ENCODE data around the gene TMEM63C. TPM values are rescaled to one million over a fixed set of nuclear protein-coding genes. Genes with fewer than 3 reads are reported as not detected.

The TMEM63C gene
- polyA plus RNA-seq, 3 donors, result 0.12 to 1.8 TPM; not detected in 1

DNA sequence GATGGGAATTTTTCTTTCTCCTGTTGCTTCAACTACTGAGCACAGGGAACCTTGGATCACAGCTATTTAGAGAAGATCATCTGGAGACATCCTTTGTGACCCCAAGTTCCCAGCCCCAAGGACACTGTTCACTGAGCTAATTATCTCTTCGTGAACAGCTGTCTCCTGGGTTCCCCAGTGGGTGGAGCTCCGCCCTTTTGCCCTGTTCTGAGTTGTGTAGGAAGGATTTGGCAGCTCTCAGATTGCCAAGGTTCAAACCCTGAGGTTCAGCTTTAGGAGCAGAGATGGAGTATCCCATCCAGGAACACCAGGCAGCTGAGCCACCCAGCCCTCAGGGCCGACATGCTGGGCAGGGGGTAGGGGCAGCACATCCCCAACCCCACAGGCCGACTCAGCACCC, 57.4 kb downstream of the TMEM63C start:
- no peak overlapping the region for H3K27ac ChIP-seq (ENCODE audit: low read depth, low read length)
- 46 to 70% (median 66%) methylated on average over 4 of the region's 4 CpGs for WGBS, 3 donors

DNA sequence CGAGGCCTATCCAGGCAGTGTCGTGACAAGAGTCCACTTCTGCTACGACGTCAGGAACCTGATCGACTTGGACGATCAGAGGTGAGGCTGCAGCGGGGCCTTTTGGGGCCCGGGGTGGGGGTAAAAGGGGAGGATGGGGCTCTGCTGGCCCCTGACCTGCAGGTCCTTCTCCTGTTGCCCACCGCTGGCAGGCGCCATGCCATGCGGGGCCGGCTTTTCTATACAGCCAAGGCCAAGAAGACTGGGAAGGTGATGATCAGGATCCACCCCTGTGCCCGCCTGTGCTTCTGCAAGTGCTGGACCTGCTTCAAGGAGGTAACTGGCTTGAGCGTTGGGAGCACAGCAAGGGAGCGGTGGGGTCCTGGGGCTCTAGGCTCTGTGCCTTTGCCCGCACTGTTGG, 57.8 kb downstream of the TMEM63C start:
- WGBS, 3 donors, result 89 to 94% (median 93%) methylated on average over 16 of the region's 16 CpGs
- H3K27ac ChIP-seq (ENCODE audit: low read depth, low read length), result no peak overlapping the region

DNA sequence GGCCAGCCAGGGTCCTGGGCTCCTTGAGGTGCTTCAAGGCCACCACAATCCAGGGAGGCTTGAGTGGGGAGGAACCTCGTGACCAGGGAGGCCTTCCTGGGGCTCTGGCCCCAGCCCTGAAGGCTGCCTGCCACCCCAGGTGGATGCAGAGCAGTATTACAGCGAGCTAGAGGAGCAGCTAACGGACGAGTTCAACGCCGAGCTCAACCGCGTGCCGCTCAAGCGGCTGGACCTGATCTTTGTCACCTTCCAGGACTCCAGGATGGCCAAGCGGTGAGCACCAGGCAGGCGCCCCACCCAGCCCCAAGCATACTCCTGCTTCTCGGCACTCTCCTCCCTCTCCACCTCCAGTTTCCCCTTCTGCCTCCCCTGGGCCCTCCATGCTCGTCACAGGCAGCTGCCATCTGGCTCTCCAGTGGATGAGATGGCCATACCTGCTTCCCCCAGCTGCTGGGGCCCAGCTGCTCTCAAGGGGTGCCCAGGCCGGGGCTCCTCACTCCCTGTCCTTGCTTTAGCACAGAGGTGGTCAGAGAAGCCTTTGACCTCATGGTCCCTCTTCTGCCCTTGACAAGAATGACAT, 58.8 kb downstream of the TMEM63C start:
- WGBS, 3 donors, result 77 to 89% (median 84%) methylated on average over 15 of the region's 15 CpGs
- no peak overlapping the region for H3K27ac ChIP-seq (ENCODE audit: low read depth, low read length)

DNA sequence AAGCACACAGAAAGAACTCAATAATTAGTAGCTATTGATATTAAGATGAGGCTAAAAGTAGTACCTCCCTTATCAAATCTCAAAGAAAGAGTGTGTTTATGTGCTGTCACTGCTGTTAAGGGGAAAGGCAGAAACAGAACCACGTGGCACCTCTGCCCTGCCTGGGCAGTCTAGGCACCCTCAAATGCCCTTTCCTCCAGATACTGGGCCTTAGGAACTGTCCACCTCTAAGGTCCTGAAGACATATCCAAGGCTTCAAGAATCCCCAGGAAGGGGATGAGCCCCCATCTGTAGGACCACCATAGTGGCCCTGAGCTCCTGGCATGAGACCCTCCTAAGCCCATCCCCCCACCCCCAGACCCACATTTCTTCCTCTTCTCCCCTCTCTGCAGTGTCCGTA, 60.4 kb downstream of the TMEM63C start:
- H3K27ac ChIP-seq (ENCODE audit: low read depth, low read length), result no peak overlapping the region
- WGBS, 3 donors, result 62 to 67% (median 64%) methylated on average over 2 of the region's 2 CpGs

DNA sequence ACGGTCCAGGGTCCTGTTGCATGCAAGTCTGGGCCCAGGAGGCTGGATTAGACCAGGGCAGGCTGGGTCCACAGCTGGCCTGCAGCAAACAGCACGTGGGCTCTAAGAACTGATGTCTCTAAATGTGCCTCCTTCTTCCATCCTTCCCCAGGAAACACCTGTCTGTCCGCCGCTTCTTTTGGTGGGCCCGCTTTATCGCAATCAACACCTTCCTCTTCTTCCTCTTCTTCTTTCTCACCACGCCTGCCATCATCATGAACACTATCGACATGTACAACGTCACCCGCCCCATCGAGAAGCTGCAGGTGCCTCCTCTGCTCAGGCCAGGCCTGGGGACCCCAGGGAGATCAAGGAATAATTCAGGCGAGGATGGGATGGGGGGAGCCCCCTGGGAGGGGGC, 61.2 kb downstream of the TMEM63C start:
- no peak overlapping the region for H3K27ac ChIP-seq (ENCODE audit: low read depth, low read length)
- 49 to 77% (median 55%) methylated on average over 12 of the region's 12 CpGs for WGBS, 3 donors

DNA sequence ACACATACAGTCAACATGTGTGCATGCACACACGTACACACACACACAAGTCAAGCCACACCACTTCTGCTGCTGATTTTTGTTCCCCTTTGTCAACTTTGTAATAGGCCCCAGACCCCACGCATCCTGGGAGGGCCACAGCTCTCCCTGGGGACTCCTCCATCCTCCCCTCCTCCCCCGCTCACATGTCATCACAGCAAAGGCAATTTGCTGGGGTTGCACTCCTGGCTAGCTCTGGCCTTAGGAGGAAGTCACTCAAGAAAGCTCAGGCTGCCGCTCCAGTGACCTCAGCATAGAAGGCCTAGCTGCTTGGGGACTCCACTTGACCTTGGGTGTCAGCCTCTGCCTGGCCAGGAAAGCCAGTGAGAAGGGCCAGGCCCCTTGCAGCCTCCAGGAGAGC, 62.3 kb downstream of the TMEM63C start:
- 65 to 94% (median 72%) methylated on average over 4 of the region's 4 CpGs for WGBS, 3 donors
- no peak overlapping the region for H3K27ac ChIP-seq (ENCODE audit: low read depth, low read length)

DNA sequence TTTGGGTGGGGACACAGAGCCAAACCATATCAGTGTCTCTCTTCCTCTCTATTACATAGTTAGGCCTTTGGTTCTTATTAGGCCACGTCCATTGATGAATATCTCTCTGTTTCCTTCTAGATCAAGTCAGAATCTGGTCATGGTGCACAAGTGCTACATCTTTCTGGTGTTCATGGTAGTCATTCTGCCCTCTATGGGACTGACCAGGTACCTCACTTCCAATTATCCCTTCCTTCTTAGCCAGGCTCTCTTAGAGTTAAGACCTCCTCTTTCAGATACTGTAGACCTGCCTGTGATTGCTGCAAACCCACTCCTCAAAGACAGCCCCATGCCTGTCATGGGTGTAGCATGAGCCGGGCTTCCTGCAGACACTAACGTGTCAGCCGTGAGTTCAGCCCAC, 64.2 kb downstream of the TMEM63C start:
- H3K27ac ChIP-seq (ENCODE audit: low read depth, low read length), result no peak overlapping the region
- 78 to 81% (median 80%) methylated on average over 4 of the region's 4 CpGs for WGBS, 3 donors

DNA sequence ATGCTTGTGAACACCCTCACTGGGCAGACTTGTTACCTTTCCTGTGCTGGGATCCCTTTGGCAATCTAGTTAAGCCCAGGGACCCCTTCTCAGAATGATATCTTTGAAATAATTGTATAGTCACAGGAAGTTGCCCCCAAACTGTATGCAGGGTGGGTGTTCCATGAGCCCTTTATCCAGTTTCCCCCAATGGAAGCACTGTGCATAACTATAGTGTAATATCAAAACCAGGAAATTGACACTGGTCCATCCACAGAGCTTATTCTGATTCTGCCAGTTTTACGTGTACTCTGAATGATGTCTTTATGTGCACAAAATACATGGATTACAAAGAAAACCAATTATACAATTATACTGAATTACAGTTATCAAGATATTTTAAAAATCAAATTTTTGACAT, 65.2 kb downstream of the TMEM63C start:
- 91 to 95% (median 93%) methylated on average over 1 of the region's 1 CpG for WGBS, 3 donors
- H3K27ac ChIP-seq (ENCODE audit: low read depth, low read length), result no peak overlapping the region

DNA sequence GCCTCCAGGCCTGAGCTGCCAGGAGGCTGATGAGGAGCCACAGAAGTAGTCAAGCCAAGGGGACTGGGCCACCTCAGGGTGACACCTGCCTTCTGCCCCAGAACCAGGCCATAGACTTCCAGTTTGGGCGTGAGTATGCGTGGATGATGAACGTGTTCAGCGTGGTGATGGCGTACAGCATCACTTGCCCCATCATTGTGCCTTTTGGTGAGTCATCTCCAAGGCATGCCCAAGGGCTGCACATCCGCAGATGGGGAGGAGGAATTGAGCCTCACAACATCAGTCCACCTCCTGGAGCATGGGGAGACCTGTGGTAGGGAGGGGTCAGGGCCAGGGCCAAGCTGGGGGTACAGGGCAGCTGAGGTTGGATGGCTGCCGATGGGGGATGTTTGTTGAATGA, 67.1 kb downstream of the TMEM63C start:
- WGBS, 3 donors, result 91 to 96% (median 91%) methylated on average over 7 of the region's 7 CpGs
- no peak overlapping the region for H3K27ac ChIP-seq (ENCODE audit: low read depth, low read length)

DNA sequence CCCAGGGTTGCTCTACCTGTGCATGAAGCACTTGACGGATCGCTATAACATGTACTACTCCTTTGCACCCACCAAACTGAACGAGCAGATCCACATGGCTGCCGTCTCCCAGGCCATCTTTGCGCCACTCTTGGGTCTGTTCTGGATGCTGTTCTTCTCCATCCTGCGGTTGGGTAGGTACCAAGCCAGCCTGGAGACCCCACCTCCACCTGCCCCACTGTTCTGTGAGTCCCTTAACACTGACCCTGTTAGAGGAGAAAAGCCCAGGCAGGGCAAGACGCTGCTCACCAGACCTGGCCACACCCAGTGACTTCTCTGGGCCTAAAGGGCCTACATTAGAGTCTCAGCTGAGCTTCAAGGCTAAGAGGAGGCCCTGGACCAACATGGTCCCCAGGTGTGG, 67.7 kb downstream of the TMEM63C start:
- no peak overlapping the region for H3K27ac ChIP-seq (ENCODE audit: low read depth, low read length)
- 89 to 91% (median 90%) methylated on average over 7 of the region's 7 CpGs for WGBS, 3 donors

DNA sequence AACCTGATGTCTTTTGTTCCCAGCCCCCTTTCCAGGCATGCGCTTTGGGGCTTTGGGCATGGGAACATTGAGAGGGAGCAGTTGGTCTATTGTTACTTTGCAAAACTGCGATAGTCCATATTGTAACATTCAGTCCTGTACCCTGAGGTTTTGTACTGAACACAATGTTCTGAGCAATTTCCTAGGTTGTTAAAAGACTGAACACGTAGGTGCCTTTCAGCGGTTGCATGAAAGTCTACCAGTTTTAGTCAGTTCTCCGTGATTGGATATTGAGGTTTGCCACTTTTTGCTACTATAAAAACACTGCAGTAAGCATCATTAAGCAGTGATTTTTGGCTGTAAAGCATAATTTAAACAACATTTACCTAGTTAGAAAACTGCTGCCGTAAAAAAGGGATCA, 69.3 kb downstream of the TMEM63C start:
- WGBS, 3 donors, result 85 to 92% (median 90%) methylated on average over 6 of the region's 6 CpGs
- H3K27ac ChIP-seq (ENCODE audit: low read depth, low read length), result no peak overlapping the region

DNA sequence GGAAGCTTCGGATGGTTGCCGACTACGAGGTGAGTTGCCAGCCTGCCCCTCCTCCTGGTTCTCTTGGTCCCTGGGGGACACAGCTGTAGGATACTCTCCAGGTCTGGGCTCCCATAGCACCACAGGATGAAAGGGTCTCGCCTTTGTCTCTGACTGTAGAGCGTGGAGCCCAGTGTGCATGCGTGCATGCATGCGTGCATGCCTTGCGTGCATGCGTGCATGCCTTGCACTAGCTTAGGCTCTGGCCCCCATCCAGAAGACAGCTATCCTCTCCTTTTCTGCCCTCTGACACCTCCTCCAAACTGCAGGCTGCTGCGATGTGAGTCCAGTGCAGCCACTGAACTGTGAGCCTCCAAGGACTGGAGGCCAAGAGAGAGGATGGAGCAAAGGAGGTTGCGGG, 70.3 kb downstream of the TMEM63C start:
- WGBS, 3 donors, result 91 to 96% (median 95%) methylated on average over 11 of the region's 11 CpGs
- no peak overlapping the region for H3K27ac ChIP-seq (ENCODE audit: low read depth, low read length)

DNA sequence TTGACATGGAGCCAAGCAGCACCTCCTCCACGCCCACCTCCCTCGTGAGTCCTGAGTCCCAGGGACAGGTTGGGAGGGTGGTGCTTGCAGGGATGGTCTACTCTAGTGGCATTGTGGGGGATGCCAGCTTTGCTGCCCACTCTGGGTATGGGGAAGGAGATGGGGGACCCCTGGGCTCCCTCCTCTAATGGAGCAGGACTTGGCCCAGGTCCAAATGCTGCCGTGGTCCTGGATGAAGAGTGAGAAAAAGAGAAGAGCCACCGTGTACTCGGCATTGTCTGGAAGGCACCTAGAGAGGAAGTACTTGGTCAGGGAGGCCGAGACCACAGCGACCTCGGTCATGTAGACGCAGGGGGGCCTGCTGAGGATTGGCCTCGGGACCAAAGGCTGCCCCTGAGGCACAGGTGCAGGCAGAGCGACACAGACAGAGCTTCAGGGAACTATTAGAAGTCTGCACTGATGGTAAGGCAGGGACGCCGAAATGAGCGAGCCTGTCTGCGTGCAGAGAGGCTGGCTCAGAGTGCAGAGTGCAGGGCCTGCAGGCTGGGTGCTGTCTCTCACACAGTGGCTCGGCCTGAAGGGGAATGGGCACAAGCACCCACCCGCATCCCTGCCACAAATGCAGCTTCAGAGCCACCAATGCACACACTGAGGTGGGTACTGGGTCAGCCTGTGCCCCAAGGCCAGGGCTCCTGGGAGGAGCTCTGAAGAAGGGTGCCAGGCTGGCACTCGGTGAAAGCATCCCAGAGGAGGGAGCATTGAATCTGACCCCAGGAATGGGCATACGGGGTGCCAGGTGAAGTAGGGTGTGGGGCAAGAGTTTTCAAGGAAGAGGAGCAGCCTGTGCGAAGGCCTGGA, 72.0 kb downstream of the TMEM63C start:
- WGBS, 3 donors, result 65 to 79% (median 66%) methylated on average over 20 of the region's 20 CpGs
- no peak overlapping the region for H3K27ac ChIP-seq (ENCODE audit: low read depth, low read length)

DNA sequence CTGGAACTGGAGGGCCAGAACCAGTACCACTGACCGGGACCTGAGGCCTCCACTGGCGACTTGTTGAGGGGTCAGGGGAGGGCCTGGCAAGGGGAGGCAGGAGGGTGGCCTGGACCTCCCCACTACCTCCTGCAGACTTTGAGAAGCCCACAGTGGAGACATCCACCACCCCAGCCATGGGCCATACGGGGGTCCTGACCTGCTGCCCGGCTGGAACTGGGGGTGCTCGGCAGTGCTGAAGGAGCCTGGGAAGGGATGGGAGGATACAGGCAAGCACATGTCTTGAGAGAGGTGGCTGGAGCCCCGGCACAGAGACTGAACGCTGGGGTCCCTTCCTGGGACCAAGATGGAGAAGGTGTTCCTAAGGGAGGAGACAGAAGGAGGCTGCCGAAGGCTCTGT, 75.1 kb downstream of the TMEM63C start:
- 90 to 97% (median 95%) methylated on average over 8 of the region's 8 CpGs for WGBS, 3 donors
- H3K27ac ChIP-seq (ENCODE audit: low read depth, low read length), result no peak overlapping the region

DNA sequence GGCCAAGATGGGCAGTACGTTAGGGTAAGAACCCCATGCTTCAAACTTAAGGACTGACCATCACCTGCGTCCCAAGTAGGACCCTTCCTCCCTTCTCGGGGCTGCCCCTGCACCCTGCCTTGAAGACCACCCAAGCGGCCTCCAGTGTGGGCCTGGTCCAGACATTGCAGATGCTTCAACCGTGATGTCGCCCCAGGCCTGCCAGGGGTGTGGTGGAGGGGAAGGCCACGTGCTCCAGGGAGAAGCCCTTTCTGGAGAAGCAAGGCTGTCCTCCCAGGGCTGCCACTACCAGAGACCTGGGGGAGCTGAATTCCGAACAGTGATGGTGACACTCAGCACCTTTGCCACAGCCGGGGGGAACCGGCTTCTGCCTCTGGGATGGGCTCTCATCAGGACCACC, 76.1 kb downstream of the TMEM63C start:
- WGBS, 3 donors, result 88 to 92% (median 89%) methylated on average over 10 of the region's 10 CpGs
- no peak overlapping the region for H3K27ac ChIP-seq (ENCODE audit: low read depth, low read length)

DNA sequence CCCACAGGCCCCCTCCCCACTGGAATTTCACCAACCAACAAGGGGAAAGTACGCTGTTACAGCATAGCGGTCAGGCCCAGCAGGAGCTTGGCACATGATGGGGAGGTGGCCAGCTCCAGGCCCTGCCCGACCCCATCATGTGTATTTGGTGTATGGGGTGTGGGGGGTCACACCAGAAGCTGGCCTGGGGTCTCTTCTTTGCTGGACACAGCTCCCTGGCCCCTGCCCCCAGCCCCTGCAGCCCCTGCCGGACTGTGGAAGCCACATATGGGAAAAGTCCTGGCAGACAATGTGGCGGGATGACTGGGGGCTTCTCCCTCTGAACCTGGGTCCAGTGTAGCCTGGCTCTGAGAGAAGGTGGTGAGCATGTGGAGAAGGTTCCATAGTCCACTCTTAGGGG, 77.0 kb downstream of the TMEM63C start:
- WGBS, 3 donors, result 89 to 95% (median 91%) methylated on average over 5 of the region's 5 CpGs
- H3K27ac ChIP-seq (ENCODE audit: low read depth, low read length), result no peak overlapping the region

DNA sequence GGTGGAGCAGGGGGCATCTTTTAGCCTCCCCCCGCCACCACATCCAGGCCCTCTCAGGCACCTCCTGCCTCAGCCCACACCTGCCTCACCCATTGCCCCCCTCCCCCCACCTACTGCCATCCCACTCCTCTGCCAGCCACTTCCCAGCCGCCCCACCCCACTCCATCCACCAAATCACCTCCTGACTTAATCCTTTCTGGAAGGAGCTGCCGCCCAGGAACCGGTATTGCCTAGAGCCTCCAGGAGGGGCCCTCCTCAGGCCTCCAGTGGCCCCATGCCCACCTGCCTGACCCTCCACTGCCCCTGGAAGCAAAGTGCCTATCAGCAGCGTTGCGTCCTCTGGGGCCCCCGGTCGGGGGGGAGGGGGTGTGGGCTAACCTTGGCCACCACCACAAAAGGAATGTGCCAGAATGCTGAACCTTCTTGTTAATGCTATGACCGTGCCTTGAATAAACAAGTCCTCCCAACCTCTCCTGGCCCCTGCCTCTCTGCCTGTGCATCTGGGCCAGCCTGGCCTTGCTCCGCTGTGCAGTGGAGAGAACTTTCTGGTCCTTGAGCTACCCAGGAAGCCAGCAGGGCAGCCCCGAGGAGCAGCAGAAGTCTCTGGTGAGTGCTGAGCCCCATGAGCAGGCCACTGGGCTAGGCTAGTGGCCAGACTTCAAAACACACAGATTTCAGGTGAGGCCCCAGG, 77.6 kb downstream of the TMEM63C start:
- H3K27ac ChIP-seq (ENCODE audit: low read depth, low read length), result no peak overlapping the region
- WGBS, 3 donors, result 61 to 66% (median 62%) methylated on average over 9 to 11 of the region's 11 CpGs

DNA sequence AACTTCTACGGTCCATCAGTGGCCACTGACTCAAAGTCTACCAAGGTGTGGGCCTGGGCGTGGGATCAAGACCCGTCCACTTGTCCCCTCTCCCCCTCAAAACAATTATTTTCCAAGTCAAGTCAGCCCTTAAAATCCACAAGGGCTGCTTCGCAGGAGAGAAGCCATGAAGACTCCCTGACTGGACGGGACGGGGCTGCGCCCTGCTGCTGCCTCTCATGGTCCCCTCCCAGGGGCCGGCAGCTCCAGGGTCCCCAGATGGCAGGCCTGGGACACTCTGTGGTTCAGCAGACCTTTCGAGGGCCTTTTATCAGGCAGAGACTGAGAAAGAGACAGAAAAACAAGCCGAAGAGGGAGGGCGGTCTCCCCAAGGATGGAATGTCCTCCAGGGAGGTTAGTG, 78.6 kb downstream of the TMEM63C start:
- WGBS, 3 donors, result 81 to 87% (median 85%) methylated on average over 11 of the region's 11 CpGs
- H3K27ac ChIP-seq (ENCODE audit: low read depth, low read length), result no peak overlapping the region

DNA sequence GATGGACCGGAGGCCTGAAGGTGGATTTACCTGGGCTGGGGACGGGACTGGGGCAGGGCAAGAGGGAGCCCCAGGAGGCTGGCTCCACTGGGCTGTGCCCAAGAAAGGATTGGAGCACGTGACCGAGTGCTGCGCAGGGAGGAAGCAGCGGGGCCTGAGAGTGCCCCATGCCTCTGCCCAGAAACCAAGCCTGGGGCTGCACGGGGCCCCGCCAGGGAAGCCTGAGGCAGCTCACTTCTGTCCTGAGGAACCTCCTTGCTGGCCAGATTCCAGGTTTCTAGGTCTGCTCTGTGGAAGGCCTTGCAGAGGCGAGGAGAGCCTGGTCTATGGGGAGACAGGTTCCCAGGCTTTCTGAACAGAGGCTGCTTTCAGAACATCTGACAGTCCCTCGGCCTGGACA, 79.0 kb downstream of the TMEM63C start:
- no peak overlapping the region for H3K27ac ChIP-seq (ENCODE audit: low read depth, low read length)
- WGBS, 3 donors, result 34 to 50% (median 45%) methylated on average over 10 of the region's 10 CpGs

Measured in adipose tissue (tissue), 3 donors.